ENCODE measurements around the gene SMPX. TPM values are rescaled to one million over a fixed set of nuclear protein-coding genes. Genes with fewer than 3 reads are reported as not detected.
A peak's percentile ranks its signal among the peaks of the same experiment; 100 is the strongest.
"Not testable (repeated sequence)": the region's sequence is repeated elsewhere in the genome, so short reads cannot be mapped to it uniquely, and the experiment has no call there.

SMPX gene
- total RNA-seq, 1 donor from 2014 or later = not detected

DNA sequence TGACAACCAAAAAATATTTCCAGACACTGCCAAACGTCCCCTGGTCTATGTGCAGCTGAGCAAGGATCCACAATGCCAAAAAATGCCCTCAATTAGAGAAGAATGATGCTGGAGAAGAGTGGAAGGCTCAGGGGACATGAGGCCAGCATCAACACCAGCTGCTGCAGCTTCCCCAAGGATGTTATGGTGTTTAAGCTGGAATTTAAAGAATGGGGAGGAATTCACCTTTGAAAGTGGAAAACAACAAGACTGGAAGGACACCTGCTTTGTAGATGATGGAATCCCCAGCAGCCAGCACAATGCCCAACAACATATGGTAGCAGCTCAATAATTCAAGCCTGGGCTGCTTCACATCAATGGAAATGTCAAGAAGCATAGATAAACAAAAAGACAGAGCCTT, 20.3 kb upstream of the SMPX start:
- H3K4me3 Mint-ChIP-seq (ENCODE audit: low read depth) = no peak overlapping the region
- TF ChIP-seq CTCF (IDR thresholded peaks at IDR 0.05; ENCODE audit: unreplicated experiment) = no peak

DNA sequence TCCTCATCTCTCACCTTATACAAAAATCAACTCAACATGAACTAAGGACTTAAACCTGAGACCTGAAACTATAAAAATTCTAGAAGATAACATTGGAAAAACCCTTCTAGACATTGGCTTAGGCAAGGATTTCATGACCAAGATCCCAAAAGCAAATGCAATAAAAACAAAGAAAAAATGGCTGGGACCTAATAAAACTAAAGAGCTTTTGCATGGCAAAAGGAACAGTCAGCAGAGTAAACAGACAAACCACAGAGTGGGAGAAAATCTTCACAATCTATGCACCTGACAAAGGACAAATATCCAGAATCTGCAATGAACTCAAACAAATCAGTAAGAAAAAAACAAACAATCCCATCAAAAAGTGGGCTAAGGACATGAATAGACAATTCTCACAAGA, 17.2 kb upstream of the SMPX start:
- not testable (repeated sequence) for H3K27ac Mint-ChIP-seq; H3K9me3 Mint-ChIP-seq (ENCODE audit: low read depth); H3K27me3 Mint-ChIP-seq; H3K4me1 Mint-ChIP-seq (ENCODE audit: low read depth); H3K4me3 Mint-ChIP-seq (ENCODE audit: low read depth); H3K36me3 Mint-ChIP-seq (ENCODE audit: insufficient read depth); DNase-seq (ENCODE audit: low spot score, unreplicated experiment)

More for the DNA sequence above, 20.3 kb upstream of the SMPX start:
- Mint-ChIP-seq H3K27ac (no peak overlapping the region), H3K9me3 (ENCODE audit: low read depth) (peaks cover 4% of the 10 kb centered on the region), H3K4me1 (ENCODE audit: low read depth) (no peaks in the 10 kb centered on the region), H3K36me3 (ENCODE audit: insufficient read depth) (no peaks in the 10 kb centered on the region), H3K27me3 (no peaks in the 10 kb centered on the region)
- DNase-seq (ENCODE audit: low spot score, unreplicated experiment) = no peak

GRCh38 chrX:21773036-21773435, 15.1 kb upstream of the SMPX start:
- H3K36me3 Mint-ChIP-seq (ENCODE audit: insufficient read depth); H3K9me3 Mint-ChIP-seq (ENCODE audit: low read depth); H3K27me3 Mint-ChIP-seq; H3K27ac Mint-ChIP-seq; DNase-seq (ENCODE audit: low spot score, unreplicated experiment); H3K4me3 Mint-ChIP-seq (ENCODE audit: low read depth); H3K4me1 Mint-ChIP-seq (ENCODE audit: low read depth): not testable (repeated sequence)

DNA sequence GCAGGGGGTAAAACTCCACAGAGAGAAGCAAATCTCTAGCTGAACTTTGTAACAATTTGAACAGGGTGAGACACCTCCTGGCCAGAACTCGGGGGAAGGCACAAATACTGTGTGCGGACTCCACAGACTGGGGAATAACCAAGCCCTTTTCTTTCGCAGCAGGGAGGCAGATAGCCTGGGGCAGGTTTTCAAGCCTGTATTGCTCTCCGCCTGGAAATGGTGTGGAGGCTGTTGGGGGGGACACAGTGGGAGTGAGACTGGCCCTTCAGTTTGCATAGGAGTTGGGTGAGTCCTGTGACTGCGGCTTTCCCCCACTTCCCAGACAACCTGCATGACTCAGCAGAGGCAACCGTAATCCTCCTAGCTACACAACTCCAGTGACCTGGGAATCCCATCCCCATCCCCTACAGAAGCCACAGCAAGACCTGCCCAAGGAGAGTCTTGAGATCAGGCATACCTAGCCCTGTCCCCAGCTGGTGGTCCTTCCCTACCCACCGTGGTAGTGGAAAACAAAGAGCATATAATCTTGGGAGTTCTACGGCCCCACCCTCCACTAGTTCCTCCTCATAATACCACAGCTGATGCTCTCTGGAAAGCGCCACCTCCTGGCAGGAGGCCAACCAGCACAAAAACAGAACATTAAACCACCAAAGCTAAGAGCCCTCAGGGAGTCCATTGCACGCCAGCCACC, 12.9 kb upstream of the SMPX start:
- no peak for DNase-seq (ENCODE audit: low spot score, unreplicated experiment)
- peak; percentile 34 for TF ChIP-seq CTCF (IDR thresholded peaks at IDR 0.05; ENCODE audit: unreplicated experiment)
- peaks cover 2% of the 10 kb centered on the region for H3K4me1 Mint-ChIP-seq (ENCODE audit: low read depth)
- no peak overlapping the region for H3K4me3 Mint-ChIP-seq (ENCODE audit: low read depth)
- H3K36me3 Mint-ChIP-seq (ENCODE audit: insufficient read depth) = no peaks in the 10 kb centered on the region
- H3K27ac Mint-ChIP-seq = no peak overlapping the region
- no peaks in the 10 kb centered on the region for H3K27me3 Mint-ChIP-seq
- H3K9me3 Mint-ChIP-seq (ENCODE audit: low read depth) = peaks cover 15% of the 10 kb centered on the region

DNA sequence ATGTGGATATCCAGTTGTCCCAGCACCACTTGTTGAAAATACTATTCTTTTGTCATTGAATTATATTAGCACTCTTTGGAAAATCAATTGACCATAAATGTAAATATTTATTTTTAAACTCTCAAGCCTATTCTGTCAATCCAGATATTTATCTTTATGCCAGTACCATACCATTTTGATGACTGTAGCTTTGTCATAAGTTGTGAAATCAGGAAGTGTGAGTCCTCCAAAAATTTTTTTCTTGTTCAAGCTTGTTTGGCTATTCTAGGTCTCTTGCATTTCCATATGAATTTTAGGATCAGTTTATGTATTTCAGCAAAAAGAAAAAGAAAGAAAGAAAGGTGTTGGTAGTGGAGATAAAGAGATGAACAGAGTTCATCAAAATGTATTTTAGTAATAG, 8.2 kb upstream of the SMPX start:
- Mint-ChIP-seq H3K27me3 (no peaks in the 10 kb centered on the region), H3K4me1 (ENCODE audit: low read depth) (peaks cover 2% of the 10 kb centered on the region), H3K9me3 (ENCODE audit: low read depth) (peaks cover 7% of the 10 kb centered on the region), H3K36me3 (ENCODE audit: insufficient read depth) (no peaks in the 10 kb centered on the region), H3K27ac (no peak overlapping the region), H3K4me3 (ENCODE audit: low read depth) (no peak overlapping the region)
- TF ChIP-seq CTCF (IDR thresholded peaks at IDR 0.05; ENCODE audit: unreplicated experiment) = no peak
- no peak for DNase-seq (ENCODE audit: low spot score, unreplicated experiment)

DNA sequence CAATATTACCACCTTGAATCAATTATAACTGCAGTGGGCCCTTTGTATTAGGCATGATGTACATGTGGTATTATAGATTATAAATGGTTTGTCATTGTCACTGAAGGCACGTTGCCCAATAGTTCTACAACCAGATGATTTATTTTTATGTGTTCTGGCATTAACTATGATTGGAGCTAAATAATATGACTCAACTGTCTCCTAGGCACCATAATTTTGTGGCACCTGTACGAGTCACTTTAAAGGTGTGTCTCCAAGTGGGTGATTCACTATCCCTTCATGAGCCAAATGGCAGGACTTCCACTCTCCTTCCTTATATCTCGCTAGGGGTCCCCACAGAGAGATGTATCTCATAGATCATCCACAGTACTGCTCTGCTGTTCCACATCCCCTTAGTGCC, 6.1 kb upstream of the SMPX start:
- Mint-ChIP-seq H3K27me3 (no peaks in the 10 kb centered on the region), H3K4me1 (ENCODE audit: low read depth) (no peaks in the 10 kb centered on the region), H3K9me3 (ENCODE audit: low read depth) (peaks cover 7% of the 10 kb centered on the region), H3K36me3 (ENCODE audit: insufficient read depth) (no peaks in the 10 kb centered on the region), H3K27ac (no peak overlapping the region), H3K4me3 (ENCODE audit: low read depth) (no peak overlapping the region)
- no peak for DNase-seq (ENCODE audit: low spot score, unreplicated experiment)
- no peak for TF ChIP-seq CTCF (IDR thresholded peaks at IDR 0.05; ENCODE audit: unreplicated experiment)
